NT2/D1 (cell line): Measurements from ENCODE around the gene PIM2.

Experiments used
- SUZ12 ChIP-seq: IDR thresholded peaks from 2 replicates; pipeline ENCODE4 v1.6.1; 2011; ENCODE audit not compliant: insufficient read length, insufficient read depth; ENCODE audit errors: extremely low read depth
- YY1 ChIP-seq: IDR thresholded peaks from 2 replicates; pipeline ENCODE4 v1.6.1; 2011; ENCODE audit not compliant: insufficient read length, insufficient read depth

DNA sequence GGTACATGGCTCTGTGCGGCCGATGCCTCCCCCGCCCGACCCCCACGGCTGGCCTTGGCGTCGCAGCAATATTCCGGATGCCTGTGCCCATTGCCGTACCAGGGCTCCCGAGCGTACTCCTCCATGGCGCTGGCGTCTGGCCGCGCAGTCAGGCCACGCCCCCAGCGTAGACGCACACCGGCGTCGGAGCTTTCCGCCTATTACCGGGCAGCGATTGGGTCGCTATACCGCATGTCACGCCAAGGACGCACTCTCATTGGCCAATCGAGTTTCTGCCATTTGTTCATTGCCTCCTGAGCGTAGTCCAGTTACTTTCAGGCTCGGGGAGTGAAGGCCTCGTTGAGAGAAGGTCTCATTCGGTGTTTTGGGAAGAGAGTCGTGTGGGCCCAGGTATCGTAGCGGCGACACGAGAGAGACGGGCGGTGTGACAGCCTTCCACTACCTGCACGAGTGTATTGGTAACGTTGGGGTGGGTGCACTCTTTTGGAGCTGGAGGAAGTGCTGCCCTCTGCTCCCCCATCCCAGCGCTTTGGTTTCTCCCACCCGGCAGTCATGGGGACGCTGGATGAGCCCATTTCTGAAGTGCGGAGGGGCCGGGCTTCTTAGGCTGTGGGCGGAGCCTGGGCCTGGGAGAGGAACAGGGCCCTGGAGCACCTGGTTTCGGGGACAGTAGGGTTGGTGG is 21.1 kb downstream of the PIM2 start, which contains the start of the genes PQBP1 and TIMM17B:
- TF ChIP-seq YY1, result peak; percentile 45
- no peak for TF ChIP-seq SUZ12
